Measurements from ENCODE around the gene NPEPPS.

The NPEPPS gene

DNA sequence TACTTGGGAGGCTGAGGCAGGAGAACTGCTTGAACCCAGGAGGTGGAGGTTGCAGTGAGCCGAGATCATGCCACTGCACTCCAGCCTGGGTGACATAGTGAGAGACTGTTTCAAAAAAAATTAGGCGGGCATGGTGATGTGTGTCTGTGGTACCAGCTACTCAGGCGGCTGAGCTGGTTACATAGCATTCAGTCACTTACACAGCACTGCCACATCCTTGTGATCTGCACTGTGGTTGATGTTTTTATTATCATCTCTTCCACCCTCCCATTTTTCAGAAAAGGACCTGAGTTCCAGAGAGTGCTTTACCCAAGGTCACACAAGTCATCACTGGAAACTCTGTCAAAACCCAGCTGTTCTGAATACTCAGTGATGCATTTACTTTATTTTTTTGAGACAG lies 104.0 kb downstream of the NPEPPS start:
- DNase-seq: no peak

DNA sequence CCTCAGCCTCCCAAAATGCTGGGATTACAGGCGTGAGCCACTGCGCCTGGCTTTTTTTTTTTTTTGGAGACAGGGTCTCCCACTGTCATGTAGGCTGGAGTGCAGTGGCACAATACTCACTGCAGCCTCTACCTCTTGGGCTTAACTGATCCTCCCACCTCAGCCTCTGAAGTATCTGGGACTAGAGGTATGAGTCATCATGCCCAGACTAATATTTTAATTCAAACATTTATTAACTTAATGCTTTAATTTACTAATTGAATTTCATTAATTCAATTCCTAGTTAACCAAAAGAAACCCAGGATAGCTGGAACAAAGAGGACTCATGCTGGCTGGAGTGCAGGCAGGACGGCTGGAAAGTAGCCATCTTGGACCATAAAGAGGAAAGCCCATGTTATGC lies 104.8 kb downstream of the NPEPPS start:
- DNase-seq: no peak

GRCh38 chr17:47636273-47637030 lies 105.5 kb downstream of the NPEPPS start:
- no peak for DNase-seq

DNA sequence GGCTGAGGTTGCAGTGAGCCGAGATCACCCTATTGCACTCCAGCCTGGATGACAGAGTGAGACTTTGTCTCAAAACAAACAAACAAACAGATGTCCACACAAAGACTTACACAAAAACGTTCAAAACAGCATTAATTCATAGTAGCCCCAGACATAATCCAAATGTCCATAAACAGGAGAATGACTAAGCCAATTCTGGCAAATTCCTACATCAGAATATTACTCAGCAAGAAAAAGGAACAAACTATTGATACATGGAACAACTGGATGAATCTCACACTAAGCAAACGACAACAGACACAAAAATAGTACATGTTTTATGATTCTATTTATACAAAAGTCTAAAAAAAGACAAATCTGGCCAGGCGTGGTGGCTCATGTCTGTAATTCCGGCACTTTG lies 108.0 kb downstream of the NPEPPS start:
- no peak for DNase-seq

DNA sequence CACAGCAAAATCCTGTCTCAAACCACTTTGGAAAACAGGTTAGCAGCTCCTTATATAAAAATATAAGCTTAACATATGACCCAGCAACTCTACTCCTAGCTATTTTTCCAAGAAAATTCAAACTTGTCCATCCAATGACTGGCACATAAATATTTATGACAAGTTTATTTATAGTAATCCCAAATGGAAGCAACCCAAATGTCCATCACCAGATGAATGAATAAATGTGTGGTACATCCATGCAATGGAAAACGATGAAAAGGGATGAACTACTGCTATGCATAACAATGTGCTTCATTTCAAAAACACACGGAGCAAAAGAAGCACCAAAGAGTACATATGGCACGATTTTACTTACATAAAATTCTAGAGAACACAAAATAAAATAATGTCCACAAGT lies 109.2 kb downstream of the NPEPPS start:
- no peak for DNase-seq

DNA sequence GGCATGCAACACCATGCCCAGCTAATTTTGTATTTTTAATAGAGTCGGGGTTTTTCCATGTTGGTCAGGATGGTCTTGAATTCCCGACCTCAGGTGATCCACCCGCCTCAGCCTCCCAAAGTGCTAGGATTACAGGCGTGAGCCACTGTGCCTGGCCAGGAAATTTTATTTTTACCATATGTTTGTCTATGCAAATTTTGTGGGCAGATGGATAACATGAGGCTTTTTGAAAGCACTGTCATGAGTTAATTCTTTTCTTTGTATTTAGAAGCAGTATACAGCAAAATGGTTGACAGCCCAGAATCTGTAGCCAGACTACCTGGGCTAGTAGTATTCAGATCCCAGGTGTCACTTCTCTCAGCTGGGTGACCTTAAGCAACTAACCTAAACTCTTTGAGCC lies 110.3 kb downstream of the NPEPPS start:
- DNase-seq: no peak

- DNase-seq: no peak
These were observed 112.2 kb downstream of the NPEPPS start for GRCh38 chr17:47643116-47643515.

DNA sequence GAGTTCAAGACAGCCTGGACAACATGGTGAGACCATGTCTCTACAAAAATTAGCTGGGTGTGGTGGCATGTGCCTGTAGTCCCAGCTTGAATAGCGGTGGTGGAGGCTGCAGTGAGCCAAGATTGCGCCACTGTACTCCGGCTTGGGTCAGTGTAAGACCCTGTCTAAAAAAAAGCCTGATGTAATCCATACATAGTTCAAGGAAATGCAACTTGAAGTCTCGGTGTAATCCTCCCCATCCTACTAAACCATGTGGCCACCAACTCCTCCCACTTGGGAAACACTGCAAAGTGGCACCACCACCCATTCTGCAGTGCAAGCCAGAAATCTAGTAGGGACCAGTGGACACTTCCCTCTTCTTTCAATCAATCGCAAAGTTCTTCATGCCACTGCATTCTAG lies 113.4 kb downstream of the NPEPPS start:
- DNase-seq: no peak

DNA sequence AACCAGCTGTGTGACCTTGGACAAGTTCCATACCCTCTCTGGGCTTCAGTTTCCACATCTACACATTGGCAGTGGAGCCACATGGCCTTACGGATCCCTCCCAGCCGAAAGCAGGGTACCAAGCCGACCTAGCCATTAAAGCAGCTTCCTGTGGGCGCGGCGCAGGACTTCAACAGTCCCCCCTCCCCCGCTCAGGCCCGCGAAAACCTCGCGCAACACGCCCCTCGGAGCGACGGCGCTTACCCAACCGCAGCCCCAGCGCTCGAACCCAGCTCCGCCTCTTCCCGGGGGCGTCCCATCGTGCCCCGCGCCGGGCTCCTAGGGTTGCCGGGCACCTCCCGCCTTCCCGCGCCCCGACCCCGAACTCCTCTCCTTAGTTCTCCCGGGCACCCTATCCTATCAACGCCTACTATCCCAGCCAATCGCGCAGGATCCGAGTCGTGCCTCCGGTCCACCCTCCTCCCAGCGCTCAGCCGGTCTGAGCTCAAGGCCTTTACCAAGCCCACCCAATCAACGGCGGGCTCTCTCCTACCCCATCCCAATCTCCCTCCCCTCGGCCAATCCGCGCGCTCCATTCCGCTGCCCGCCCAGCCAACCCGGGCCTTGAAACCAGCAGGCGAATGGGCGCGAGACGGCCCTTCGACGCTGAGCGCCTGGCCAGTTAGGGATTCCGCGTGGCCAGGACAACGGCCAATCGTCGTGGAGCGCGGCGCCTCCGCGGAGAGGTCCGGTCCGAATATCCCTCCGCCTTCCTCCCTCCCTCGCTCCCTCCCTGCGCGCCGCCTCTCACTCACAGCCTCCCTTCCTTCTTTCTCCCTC lies 118.5 kb downstream of the NPEPPS start, which contains the start of gene KPNB1:
TSS of gene KPNB1 (plus strand) at position 767 of the 819 bp plus-strand sequence. CDS start 326 bp downstream, outside the sequence.
- peak; percentile 91 for DNase-seq

GRCh38 chr17:47649972-47650524 lies 119.1 kb downstream of the NPEPPS start:
- DNase-seq: peak; percentile 28

DNA sequence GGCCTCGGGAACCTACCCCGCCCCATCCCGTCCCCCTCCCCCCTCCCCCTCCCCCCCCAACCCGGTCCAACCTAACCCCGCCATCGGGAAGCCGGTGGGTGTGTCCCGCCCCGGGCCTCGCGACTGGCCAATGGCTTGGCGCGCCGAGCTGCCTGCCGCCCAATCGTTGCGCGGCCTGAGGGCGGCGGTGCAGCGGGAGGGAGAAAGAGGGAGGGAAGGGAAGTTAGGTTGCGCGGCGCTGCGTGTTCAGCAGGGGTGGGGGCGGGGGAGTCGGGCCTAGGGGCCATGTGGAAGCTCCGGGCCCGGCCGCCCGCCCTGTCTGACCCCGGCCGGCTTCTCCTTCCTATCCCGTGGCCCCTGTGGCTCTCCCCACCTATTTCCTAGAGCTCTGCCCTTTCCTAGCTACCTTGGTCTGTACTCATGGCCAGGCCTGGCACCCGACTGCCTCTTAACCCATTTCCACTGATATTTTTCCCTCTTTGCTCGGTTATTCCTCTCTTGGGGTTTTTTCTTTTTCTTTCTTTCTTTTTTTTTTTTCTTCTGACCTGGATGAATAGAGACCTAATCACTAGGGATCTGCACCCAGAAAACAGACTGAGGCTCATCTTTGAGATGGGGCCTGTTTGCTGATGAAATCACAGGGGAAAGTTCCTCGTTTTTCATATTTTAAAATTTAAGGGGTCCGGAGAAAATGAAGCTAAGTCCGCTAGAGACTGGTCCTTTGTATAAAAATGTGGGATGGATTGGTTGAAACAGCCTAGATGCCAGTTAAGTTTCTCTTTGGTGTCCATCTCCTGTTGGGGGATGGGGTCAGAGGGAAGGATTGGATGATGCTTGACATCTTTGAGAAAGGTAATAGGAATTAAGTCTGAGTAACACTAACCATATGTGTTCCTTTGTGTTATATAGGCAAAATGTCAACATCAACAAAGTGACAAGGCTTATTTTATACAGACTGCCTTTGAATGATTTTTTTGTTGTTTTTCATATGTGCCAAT lies 119.9 kb downstream of the NPEPPS start:
- peak; percentile 87 for DNase-seq

GRCh38 chr17:47651704-47652103 lies 120.8 kb downstream of the NPEPPS start:
- DNase-seq: no peak

- no peak for DNase-seq
These were observed 121.7 kb downstream of the NPEPPS start for GRCh38 chr17:47652570-47652969.

GRCh38 chr17:47653442-47653841 lies 122.5 kb downstream of the NPEPPS start:
- no peak for DNase-seq

- no peak for DNase-seq
These were observed 124.1 kb downstream of the NPEPPS start for GRCh38 chr17:47654991-47655390.

DNA sequence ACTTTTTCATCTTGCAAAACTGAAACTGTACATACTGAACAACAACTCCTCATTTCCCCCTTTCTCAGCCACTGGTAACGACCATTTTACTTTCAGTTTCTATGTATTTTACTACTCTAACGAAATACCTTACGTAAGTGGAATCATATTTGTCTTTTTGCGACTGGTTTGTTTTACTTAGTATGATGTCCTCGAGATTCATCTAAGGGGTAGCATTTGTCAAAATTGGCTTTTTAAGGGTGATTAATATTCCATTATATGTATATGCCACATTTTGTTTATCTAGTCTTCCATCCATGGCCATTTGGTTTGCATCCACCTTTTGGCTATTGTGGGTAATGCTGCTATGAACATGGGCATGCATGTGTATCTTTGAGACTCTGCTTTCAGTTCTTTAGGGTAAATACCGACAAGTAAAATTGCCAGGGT lies 129.2 kb downstream of the NPEPPS start:
- no peak for DNase-seq

- DNase-seq: peak; percentile 68
These were observed 133.2 kb downstream of the NPEPPS start for GRCh38 chr17:47663912-47664623.

DNA sequence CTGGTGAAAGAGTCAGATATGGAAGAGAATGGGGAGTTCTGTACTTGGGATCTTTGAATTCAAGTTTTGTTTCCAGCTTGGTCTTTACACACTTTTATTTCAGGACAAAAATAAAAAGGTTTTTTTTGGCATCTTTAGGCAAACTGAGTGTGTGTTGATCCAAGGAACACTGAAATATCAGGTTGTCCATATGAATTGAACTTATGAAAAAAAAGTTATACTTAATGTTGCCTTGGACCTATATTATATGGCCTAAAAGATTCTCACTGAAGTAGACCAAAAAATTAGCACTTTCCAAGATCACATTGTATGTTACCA lies 133.7 kb downstream of the NPEPPS start:
- no peak for DNase-seq

- DNase-seq: no peak
These were observed 134.7 kb downstream of the NPEPPS start for GRCh38 chr17:47665655-47666054.

GRCh38 chr17:47669081-47669480 lies 138.2 kb downstream of the NPEPPS start:
- no peak for DNase-seq

DNA sequence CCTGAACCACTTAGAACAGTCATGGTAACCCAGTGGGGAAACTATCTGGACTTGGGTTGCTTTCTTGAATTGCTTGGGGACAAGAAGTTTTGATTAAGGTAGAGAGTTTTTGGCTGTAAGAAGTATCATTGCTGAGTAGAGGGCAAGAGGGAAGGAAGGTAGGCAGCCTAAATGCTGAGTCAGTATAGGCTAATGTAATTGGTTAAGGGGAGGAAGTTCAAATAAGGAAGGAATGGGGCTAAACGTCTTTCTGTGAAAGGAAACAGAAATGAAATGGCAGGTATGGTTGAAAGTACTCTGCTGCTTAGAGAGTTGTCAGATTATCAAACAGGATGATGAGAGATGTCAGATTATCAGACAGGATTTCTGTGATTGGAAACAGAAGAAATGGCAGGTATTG lies 139.2 kb downstream of the NPEPPS start:
- no peak for DNase-seq

Data from activated T-cell treated with anti-CD3 and anti-CD28 coated beads for 4 hours (primary cell).